Measurements from ENCODE around the gene PDP2. TPM values are rescaled to one million over a fixed set of nuclear protein-coding genes. Genes with fewer than 3 reads are reported as not detected.

PDP2 gene
- total and polyA plus RNA-seq, 2 of the 4 experiments (the other 2 are of a cell fraction) = 5.3 to 16.8 TPM

DNA sequence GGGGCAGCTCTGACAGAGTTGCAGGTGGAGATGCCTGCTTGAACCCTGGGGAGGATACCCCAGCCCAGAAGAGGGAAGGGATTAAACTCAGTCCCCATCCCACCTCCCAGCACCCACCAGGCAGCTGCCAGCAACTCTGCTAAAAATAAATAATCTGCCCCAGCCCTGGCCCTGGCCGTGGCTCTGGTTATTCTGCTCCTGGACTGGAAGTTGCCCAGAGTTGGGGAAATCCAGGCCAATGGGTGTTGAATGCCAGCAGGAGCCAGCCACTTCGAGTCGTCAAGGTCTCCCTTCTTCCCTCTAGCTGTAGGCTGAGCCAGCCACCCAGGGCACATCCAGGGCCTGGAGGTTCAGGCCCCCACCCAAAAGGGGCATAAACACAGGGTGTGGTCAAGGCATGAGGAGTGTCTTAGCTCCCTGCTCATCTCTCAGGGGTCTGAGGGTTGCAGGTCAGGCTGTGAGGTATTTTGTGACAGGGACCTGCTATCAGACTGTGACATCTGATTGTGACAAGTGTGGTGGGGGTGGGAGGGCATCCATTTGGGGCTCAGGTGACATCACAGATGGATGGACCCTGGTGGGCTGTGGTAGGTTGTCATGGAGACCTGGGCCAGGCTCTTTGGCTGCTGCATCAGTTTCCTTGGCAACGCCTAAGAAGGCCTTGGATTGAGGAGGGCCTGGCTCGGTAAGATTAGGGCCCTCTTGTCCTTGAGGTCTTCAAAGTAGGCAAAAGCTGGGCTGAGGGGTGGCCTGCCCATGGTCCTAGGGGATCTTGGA, 46.0 kb downstream of the PDP2 start:
- Histone ChIP-seq H3K14ac (replicated peaks; ENCODE audit: low read depth, low read length) (no peak overlapping the region; the same call in 1 of the 2 replicates), H3K27me3 (ENCODE audit: control insufficient read depth, insufficient read depth, low read length) (peaks cover 6% of the 10 kb centered on the region; the same call in 1 of the 2 replicates), H2BK5ac (ENCODE audit: low read depth, low read length, poor library complexity, severe bottlenecking) (peak overlapping the region; percentile 54), H3K4ac (ENCODE audit: low read depth, low read length) (peak overlapping the region; percentile 67), H2AK9ac (replicated peaks; ENCODE audit: low read depth, low read length, poor library complexity) (peak overlapping the region; percentile 45), H3K27ac (ENCODE audit: insufficient read depth, low read length) (no peak overlapping the region), H3K23ac (ENCODE audit: low read depth, low read length) (no peak overlapping the region; the same call in 1 of the 2 replicates), H3K9me1 (ENCODE audit: insufficient read depth, low read length) (peaks cover 26% of the 10 kb centered on the region), H3K9me3 (ENCODE audit: control insufficient read depth, insufficient read depth, low read length) (no peaks in the 10 kb centered on the region), H3K9ac (ENCODE audit: low read depth, low read length) (no peak overlapping the region), H3K18ac (ENCODE audit: low read depth, low read length) (peak overlapping the region; percentile 26; the same call in 1 of the 2 replicates), H3K4me3 (ENCODE audit: insufficient read depth, low read depth, low read length) (no peak overlapping the region), H2AK5ac (ENCODE audit: low read depth, low read length) (peak overlapping the region; percentile 63), H2BK15ac (ENCODE audit: low read depth, low read length) (peak overlapping the region; percentile 15; the same call in 2 of the 3 replicates), H2BK20ac (ENCODE audit: low read depth, low read length) (peak overlapping the region; percentile 65; the same call in 1 of the 2 replicates), H4K8ac (ENCODE audit: low read depth in 2 of 2, low read length in 2 of 2) (peak overlapping the region in 1 of 2 experiments; percentile 56; a peak in 2 of 4 replicates), H3K4me1 (ENCODE audit: control insufficient read depth, insufficient read depth, low read length) (peaks cover 27% of the 10 kb centered on the region), H4K91ac (ENCODE audit: insufficient read depth, low read depth, low read length) (no peak overlapping the region; the same call in 1 of the 2 replicates), H4K5ac (ENCODE audit: low read depth, low read length) (peak overlapping the region; percentile 57; the same call in 1 of the 2 replicates), H3K36me3 (ENCODE audit: control insufficient read depth, insufficient read depth, low read length) (no peaks in the 10 kb centered on the region), H3K79me1 (ENCODE audit: low read depth in 1 of 2, low read length in 2 of 2) (no peaks in the 10 kb centered on the region), H3K4me2 (ENCODE audit: low read depth, low read length) (no peak overlapping the region), H3K56ac (ENCODE audit: extremely low read depth, insufficient read depth, low read length) (no peak overlapping the region), H4K20me1 (ENCODE audit: insufficient read depth, low read length) (0 out of 2 replicates have a peak, but pooled peaks cover 4% of the 10 kb centered on the region), H2AFZ (replicated peaks; ENCODE audit: low read length, poor library complexity) (peak overlapping the region; percentile 65), H2BK120ac (ENCODE audit: low read depth, low read length) (peak overlapping the region; percentile 46; the same call in 1 of the 2 replicates)
- no peak for TF ChIP-seq RCOR1 (IDR thresholded peaks at IDR 0.05; ENCODE audit: insufficient replicate concordance, low read length)
- no peak for TF ChIP-seq FOS (IDR thresholded peaks at IDR 0.05; ENCODE audit: low read depth, low read length)
- TF ChIP-seq MXI1 (IDR thresholded peaks at IDR 0.05; ENCODE audit: borderline replicate concordance, low read depth, low read length) = no peak
- TF ChIP-seq MAFK (IDR thresholded peaks at IDR 0.05; ENCODE audit: low read depth, low read length) = no peak
- ChIA-PET POLR2A (ENCODE audit: unreplicated experiment) (interaction anchor here (0.6 kb wide), 1 partner anchor 237 kb away, joined by 5 read pairs; no protein-coding TSS in a partner anchor), CTCF (interaction anchor here (1.1 to 1.4 kb wide), 2 partner anchors 31 to 96 kb away, joined by 3 to 4 read pairs; partner anchors contain the start of gene NAE1)
- intact Hi-C loops (cut with micrococcal nuclease) (no loop called here), dilution Hi-C loops (cut with HindIII; ENCODE audit: low sequenced_read_pairs, unreplicated experiment) (no loop called here), in situ Hi-C loops (cut with MboI; ENCODE audit: low sequenced_read_pairs) (no loop called here)
- no peak for DNase-seq
- WGBS, 2 experiments (ENCODE audit: extremely low coverage in 2 of 2, insufficient read length in 1 of 2) = 80% methylated on average over 3 of the region's 5 CpGs; no CpG with 5 or more reads in 1 of the 2 experiments
- BruUV-seq (replicated peaks) = no TSS peak
- no peak for ATAC-seq (ENCODE audit: low read depth)
